ENCODE results near the gene LRMDA.

Gene LRMDA

DNA sequence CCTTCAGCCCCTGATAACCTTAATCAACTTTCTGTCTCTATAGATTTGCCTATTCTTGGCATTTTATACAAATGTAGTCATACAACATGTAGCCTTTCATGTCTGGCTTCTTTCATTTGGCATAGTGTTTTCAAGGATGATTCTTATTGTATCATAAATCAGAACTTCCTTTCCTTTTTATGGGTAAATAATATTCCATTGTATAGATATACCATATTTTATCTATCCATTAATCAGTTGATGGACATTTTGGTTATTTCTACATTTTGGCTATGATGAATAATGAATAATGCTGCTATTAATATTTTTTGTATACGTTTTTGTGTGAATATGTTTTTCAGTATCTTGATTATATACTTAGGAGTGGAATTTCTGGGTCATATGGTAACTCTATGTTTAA, 720.8 kb downstream of the LRMDA start:
- no peak for DNase-seq

DNA sequence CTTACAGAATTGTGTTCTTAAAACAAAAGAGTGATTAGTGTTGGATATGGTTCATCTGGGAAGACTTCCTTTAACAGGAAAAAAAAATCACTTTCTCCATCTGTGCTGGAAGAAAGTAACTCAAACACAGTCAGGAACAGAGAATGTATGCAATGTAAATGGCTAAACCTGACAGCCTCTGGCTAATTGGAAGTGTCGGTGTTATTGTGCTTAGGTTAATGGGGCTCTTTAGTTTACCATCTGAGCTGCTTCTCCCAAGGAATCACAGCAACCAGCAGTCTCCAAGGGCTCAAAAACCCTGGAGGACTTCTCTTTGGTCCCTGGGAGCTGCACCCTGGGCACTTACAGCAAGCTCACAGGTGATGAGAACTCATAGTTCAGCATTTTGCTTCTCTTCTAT, 724.5 kb downstream of the LRMDA start:
- DNase-seq = no peak

GRCh38 chr10:76160446-76161300, 729.2 kb downstream of the LRMDA start:
- DNase-seq = no peak

GRCh38 chr10:76161301-76161582, 729.8 kb downstream of the LRMDA start:
- DNase-seq = no peak

DNA sequence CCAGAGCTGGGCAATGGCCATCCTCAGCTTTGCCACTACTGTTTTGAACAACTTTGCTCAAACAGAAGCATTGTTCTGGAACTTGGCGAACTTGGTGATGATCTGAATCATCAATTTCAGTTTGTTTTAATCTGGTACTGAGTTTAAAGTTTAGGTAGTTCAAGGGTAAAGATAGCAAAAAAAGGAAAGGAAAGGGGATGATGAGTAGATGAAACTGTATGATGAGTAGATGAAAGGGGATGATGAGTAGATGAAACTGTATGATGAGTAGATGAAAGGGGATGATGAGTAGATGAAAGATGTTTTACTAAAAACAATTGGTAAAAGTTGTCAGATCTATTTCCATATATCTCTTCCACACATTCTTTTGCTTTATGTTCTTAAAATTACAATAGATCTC, 737.0 kb downstream of the LRMDA start:
- DNase-seq = no peak

DNA sequence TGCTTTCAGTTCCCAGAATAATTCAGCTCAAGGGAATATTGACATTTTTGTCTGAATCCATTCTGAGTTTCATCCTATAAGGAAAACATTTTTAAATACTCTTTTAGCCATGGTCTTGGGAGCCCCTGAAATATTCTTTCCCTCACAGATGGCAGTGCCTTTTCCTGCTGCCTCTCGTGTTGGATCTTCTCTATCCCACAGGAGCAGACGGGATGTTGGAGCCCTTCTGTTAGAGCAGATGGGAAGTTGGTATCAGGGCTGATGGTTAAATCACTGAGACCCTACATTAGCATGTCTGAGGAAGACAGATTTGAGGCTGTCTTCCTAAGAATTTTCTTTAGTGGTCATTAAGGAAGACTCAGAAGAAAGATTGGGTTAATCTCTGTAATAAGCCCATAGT, 737.8 kb downstream of the LRMDA start:
- no peak for DNase-seq

GRCh38 chr10:76172020-76172419, 740.6 kb downstream of the LRMDA start:
- DNase-seq = no peak

DNA sequence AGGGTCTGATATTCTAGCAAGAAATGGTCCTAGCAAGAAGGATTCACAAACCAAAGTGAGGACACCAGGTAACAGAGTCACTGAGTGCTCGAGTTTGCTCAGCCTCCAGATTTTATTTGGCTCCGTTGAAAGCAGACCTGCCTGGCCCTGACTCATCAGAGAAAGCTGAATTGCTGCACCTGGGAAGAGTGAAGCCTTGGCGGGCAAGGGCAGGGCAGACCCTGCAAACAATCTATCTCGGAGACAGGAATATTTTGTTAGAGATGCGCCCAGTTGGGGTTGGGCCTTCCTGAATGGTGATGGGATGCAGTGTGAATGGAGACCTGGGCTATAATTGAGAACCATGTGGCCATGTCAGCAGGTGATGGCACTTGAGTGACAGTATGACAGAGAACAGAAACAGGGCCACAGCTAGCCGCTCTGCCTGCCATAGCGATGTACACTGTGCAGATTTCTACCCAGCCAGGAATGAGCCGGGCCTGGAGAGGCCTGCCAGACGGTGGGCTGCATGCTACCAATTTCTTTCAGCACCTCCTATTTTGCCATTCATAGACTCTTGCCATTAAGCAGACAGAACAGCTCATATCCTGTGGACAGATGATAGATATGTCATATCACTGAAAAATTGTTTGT, 744.2 kb downstream of the LRMDA start:
- no peak for DNase-seq

DNA sequence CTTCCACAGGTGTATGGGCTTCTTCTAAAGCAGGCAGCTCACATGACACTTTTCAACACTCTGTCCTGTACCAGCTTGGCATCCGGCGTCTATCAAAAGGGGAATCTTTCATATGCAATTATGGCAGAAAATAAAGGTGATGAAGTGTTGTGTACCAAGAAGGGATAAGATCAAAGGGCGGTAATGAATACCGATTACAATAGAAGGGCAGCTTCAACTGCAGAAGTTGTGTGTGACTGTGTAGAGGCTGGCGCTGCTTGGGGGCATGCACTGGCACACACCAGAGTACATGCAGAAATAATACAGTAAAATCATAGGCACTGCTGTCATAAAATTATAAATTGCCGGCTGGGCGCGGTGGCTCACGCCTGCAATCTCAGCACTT, 744.7 kb downstream of the LRMDA start:
- DNase-seq = no peak

- no peak for DNase-seq
Observed at GRCh38 chr10:76177936-76178335, 746.5 kb downstream of the LRMDA start.

- DNase-seq = no peak
Observed at GRCh38 chr10:76178532-76179292, 747.3 kb downstream of the LRMDA start.

GRCh38 chr10:76179806-76180205, 748.4 kb downstream of the LRMDA start:
- no peak for DNase-seq

- no peak for DNase-seq
Observed at GRCh38 chr10:76184647-76185046, 753.2 kb downstream of the LRMDA start.

DNA sequence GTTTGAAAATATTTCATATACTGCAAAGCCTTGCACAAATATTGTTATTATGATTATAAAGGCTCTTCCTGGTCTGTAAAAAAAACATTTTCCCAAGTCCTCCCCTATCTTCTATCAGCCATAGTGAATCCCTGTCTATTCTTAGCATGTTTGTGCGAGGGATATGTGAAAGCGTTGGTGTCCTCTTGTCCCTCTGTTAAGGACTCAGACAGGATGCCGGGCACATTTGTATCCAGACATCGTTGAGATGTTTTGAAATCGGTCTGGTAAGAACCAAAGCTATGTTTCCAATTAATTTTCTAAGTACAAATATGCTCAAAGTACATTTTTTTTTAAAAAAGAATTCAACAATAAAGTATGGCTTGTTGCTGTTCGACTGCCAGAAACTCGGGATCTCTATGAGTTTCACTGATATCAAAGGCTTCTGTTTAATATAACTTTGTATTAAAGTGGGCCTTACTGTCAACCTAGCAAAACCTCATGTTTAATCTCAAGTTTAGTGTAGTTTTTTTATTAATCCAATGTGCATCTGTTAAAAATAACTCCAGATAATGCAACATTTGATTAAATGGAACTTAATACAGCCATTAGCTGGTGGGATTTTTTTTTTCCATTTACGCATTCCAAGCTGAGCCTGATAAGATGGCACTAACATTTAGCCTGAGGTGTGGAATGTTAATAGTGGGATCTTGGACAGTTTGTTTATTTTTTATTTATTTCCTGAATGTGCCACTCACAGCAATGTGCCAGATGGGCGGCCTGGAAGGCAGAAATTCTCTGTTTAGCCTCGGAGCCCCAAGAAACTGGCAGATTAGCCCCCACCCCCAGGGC, 754.3 kb downstream of the LRMDA start:
- DNase-seq = no peak

DNA sequence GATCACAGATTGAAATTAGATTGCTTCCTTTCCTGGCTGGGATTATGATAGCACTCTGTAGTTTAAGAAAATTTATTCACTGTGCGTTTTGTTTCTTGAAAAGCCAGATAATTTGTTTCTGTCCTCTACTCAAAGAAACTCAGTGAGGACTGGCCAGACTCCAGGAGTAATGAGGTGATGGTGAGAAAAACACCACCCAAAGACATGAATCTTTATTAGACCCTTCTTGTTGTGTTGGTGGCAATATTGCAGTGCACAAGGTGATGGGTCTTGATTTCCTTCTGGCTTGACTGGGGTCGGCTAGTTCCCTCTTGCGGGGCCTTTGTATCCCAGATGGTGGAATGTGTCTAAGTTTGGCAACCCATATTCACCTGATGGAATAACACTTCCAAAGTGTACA, 756.8 kb downstream of the LRMDA start:
- no peak for DNase-seq

- no peak for DNase-seq
Observed at GRCh38 chr10:76190634-76191270, 759.3 kb downstream of the LRMDA start.

DNA sequence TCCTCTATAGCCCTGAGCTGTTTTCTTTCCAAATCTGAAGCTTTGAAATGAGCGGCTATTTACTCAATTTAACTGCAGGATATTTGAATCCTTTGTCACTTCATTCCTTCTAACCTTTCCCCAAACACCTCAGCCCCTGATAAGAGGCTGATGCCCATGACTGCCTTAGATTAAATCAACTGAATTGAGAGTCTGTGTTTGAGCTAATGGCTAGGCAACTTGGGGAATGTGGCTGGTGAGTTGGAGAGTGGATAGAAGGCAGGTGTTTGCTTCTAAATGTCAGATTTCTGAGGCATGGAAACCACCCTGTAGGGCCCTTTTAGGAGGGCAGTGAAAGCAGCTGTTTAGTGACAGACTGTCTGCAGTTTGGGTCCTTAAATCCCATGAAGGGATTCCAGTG, 759.9 kb downstream of the LRMDA start:
- DNase-seq = no peak

GRCh38 chr10:76192151-76192550, 760.7 kb downstream of the LRMDA start:
- no peak for DNase-seq

- DNase-seq = no peak
Observed at GRCh38 chr10:76192694-76193320, 761.4 kb downstream of the LRMDA start.

DNA sequence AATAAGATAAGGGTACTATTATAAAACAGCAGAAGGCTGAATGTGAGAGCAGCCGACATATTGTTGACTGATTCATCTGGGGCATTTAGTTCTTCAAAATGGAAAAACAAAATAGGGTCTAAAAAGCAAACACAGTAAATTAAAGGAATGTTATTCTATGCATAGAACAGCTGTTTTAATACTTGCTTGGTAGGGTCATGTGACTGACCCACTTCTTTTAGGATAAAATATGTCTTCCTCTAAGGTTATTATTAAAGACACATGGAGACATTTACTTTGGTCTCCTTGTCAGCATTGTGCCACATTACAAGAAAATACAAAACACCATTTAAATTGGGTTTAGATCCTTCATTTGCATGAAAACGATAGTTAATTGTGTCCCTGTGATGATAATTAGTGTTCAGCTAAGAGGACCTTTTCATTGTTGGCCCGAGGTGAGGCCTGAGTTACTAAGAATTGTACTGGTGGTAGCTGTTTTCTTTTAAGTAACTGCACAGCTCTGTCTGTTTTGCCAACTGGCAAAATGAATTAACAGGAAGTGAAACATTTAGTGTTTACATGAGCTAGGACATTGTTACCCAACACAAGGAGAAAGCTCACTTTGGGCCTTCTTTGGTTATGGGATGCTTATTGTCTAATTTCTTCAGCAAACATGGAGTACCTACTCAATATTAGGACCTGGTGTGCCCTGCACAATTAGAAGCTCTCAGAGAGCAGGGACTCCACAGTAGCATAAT, 764.4 kb downstream of the LRMDA start:
- no peak for DNase-seq

DNA sequence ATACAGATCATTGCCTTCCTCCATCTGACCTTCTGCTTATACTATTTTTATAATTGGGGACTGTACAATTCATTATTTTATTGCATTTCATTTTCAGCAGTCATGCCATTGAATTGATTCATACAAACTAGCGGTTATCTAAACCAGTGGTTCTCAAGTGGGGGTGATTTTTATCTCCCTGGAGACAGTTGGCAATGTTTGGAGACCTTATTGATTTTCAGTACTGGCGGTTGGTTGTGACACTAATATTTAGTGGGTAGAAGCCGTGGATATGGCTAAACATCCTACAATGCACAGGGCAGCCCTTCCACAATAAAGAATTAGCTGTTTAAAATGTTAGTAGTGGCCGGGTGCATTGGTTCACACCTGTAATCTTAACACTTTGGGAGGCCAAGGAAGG, 765.9 kb downstream of the LRMDA start:
- DNase-seq = no peak
